Natural killer cell treated with Interleukin-12 subunit alpha and Interleukin-12 subunit beta and Interleukin-15 and Interleukin-18, amount 100 ng/mL, for 72 hours (primary cell): ENCODE measurements around the gene CAPN5. TPM values are rescaled to one million over a fixed set of nuclear protein-coding genes. Genes with fewer than 3 reads are reported as not detected.

ENCODE experiments used
- ATAC-seq, 2 donors: fragments of 150-1000 bp; cut with Tn5 transposase in 1 of 2; sonication (Bioruptor Pico), chemical (Tn5 transposase) in 1 of 2; 2 replicates each; pipeline ENCODE4 v1.10.0; 2021
- DNase-seq: peaks from one replicate; pipeline ENCODE4 v3.0.0; 2022; ENCODE audit warnings: low spot score
- H3K27ac Mint-ChIP-seq, 2 donors: 1 replicate in 1 of 2; 2 replicates in 1 of 2; pipeline ENCODE4 v1.8.0; 2022; ENCODE audit warnings: mixed read lengths in 2 of 2, mild to moderate bottlenecking in 1 of 2, moderate library complexity in 1 of 2
- H3K27me3 Mint-ChIP-seq, 2 donors: 1 replicate in 1 of 2; 2 replicates in 1 of 2; pipeline ENCODE4 v1.8.0; 2022; ENCODE audit warnings: mixed read lengths in 2 of 2
- H3K36me3 Mint-ChIP-seq: one replicate; pipeline ENCODE4 v1.8.0; 2022; ENCODE audit warnings: mixed read lengths
- H3K4me1 Mint-ChIP-seq, 2 donors: 1 replicate in 1 of 2; 2 replicates in 1 of 2; pipeline ENCODE4 v1.8.0; 2022; ENCODE audit warnings: low read depth in 2 of 2, mixed read lengths in 2 of 2, mild to moderate bottlenecking in 1 of 2
- H3K4me3 Mint-ChIP-seq: one replicate; pipeline ENCODE4 v1.8.0; 2022; ENCODE audit warnings: mixed read lengths
- H3K9me3 Mint-ChIP-seq: 2 replicates; pipeline ENCODE4 v1.8.0; 2022; ENCODE audit warnings: mixed read lengths
- total RNA-seq, 2 donors: library from RNA; stranded (reverse); gene quantifications; one replicate each; pipeline ENCODE4 v1.2.3, GENCODE V29; 2022

The CAPN5 gene
- total RNA-seq, 2 donors from 2014 or later, result 2.5 to 2.7 TPM

DNA sequence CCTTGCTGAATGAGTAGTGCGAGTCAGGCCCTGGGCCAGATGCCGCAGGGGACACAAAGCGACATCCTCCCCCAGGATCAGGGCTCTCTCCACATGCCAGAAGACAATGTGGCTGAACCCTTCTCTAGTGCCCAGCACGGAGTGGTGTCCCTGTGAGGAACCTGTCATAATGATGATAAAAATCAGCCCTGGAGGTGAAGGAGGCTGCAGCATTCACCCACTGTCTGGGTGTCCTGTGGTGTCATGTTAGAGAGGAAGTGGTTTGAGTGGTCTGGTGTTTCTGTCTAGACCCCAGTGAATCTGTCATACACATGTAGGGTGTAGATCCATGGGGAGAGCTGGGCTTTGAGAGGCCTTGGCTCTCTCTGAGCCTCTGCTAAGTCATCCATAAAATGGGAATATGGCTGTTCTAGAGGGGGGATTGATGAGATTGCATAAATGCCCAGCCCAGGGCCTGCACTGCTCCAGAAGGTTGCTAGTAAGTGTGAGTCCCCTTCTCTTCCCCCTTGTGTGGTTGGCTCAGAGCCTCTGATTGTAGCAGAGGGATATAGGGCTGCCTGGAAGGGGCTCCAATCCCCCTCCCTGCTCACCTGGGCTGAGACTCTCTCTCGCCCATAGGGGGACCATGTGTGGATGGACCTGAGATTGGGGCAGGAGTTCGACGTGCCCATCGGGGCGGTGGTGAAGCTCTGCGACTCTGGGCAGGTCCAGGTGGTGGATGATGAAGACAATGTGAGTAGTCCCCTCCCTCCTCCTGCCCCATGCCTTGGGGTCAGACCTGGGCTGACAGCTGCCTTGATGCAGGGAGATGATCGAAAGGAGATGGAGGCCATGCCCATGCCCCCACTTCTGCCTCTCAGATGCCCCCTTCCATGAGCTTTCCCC, 75.6 kb downstream of the CAPN5 start:
- Mint-ChIP-seq H3K4me1 (peaks cover 21 to 23% of the 10 kb centered on the region in 2 donors), H3K9me3 (no peaks in the 10 kb centered on the region), H3K27me3 (peaks cover 32 to 46% of the 10 kb centered on the region in 2 donors), H3K4me3 (peak overlapping the region; percentile 13), H3K27ac (peak overlapping the region in 1 of 2 donors; percentile 13), H3K36me3 (no peaks in the 10 kb centered on the region)
- no peak for DNase-seq
- ATAC-seq, result peak; percentile 82 to 91

- H3K27ac Mint-ChIP-seq, result peak overlapping the region in 1 of 2 donors; percentile 47
- ATAC-seq (no peak), DNase-seq (no peak)
- H3K4me3 Mint-ChIP-seq, result no peak overlapping the region
- no peaks in the 10 kb centered on the region for H3K9me3 Mint-ChIP-seq
- H3K4me1 Mint-ChIP-seq, result peaks cover 26 to 30% of the 10 kb centered on the region in 2 donors
- peaks cover 28 to 50% of the 10 kb centered on the region in 2 donors for H3K27me3 Mint-ChIP-seq
- no peaks in the 10 kb centered on the region for H3K36me3 Mint-ChIP-seq
These were observed 76.7 kb downstream of the CAPN5 start for GRCh38 chr11:77143405-77144020.

- Mint-ChIP-seq H3K27ac (no peak overlapping the region), H3K4me3 (no peak overlapping the region), H3K36me3 (no peaks in the 10 kb centered on the region), H3K9me3 (no peaks in the 10 kb centered on the region), H3K4me1 (peaks cover 26 to 30% of the 10 kb centered on the region in 2 donors), H3K27me3 (peaks cover 23 to 41% of the 10 kb centered on the region in 2 donors)
- DNase-seq, result no peak
- no peak for ATAC-seq
These were observed 77.6 kb downstream of the CAPN5 start for GRCh38 chr11:77144196-77144856.

DNA sequence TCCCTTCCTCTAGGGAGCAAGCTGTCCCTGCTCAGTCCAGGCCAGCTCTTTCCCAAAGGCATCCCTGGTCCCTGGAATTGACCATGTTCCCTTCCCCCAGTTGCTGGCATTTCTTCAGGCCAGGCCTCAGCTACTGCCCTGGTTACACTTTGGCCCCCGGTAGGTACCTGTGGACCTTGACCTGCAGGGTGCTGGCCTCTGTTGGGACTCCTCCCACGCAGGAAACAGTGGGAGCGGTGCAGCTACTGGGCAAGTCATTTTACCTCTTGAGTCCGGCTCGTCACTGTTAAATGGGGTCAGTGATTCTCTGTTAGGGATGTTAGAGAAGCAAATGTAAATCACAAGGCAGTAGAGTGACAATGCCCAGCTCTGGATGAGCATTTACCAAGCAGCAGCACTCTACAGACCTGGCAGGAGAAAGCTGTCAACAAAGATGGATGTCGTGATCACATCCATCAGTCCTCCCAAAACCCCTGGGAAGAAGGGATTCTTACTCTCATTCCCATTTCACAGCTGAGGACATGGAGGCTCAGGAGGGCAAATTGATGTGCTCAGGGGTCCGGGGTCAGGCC, 78.2 kb downstream of the CAPN5 start:
- Mint-ChIP-seq H3K27me3 (peaks cover 16 to 35% of the 10 kb centered on the region in 2 donors), H3K27ac (no peak overlapping the region), H3K9me3 (no peaks in the 10 kb centered on the region), H3K4me3 (no peak overlapping the region), H3K4me1 (peaks cover 26 to 30% of the 10 kb centered on the region in 2 donors), H3K36me3 (no peaks in the 10 kb centered on the region)
- DNase-seq (no peak), ATAC-seq (no peak)

GRCh38 chr11:77146261-77147035, 79.7 kb downstream of the CAPN5 start:
- Mint-ChIP-seq H3K27me3 (peaks cover 15 to 36% of the 10 kb centered on the region in 2 donors), H3K27ac (peak overlapping the region in 1 of 2 donors; percentile 40), H3K4me1 (peaks cover 27 to 30% of the 10 kb centered on the region in 2 donors), H3K4me3 (no peak overlapping the region), H3K9me3 (no peaks in the 10 kb centered on the region), H3K36me3 (no peaks in the 10 kb centered on the region)
- DNase-seq (no peak), ATAC-seq (no peak)

DNA sequence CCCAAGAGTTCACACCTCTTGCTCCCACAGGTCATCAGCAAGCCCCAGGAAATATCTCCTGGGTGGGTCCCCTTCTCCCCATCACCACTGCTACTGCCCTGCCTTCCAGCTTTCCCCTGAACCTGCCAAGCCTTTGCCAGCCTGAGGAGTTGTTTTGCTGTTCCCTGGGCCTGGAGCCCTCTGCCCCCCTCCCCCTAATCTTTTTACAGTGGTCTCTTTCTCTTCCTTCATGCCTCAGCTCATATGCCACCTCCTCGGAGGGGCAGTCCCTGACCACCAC, 80.2 kb downstream of the CAPN5 start:
- ATAC-seq (no peak), DNase-seq (no peak)
- no peak overlapping the region for H3K4me3 Mint-ChIP-seq
- peaks cover 28 to 29% of the 10 kb centered on the region in 2 donors for H3K4me1 Mint-ChIP-seq
- no peaks in the 10 kb centered on the region for H3K36me3 Mint-ChIP-seq
- no peaks in the 10 kb centered on the region for H3K9me3 Mint-ChIP-seq
- H3K27ac Mint-ChIP-seq, result peak overlapping the region in 1 of 2 donors; percentile 19
- H3K27me3 Mint-ChIP-seq, result peaks cover 10 to 30% of the 10 kb centered on the region in 2 donors

DNA sequence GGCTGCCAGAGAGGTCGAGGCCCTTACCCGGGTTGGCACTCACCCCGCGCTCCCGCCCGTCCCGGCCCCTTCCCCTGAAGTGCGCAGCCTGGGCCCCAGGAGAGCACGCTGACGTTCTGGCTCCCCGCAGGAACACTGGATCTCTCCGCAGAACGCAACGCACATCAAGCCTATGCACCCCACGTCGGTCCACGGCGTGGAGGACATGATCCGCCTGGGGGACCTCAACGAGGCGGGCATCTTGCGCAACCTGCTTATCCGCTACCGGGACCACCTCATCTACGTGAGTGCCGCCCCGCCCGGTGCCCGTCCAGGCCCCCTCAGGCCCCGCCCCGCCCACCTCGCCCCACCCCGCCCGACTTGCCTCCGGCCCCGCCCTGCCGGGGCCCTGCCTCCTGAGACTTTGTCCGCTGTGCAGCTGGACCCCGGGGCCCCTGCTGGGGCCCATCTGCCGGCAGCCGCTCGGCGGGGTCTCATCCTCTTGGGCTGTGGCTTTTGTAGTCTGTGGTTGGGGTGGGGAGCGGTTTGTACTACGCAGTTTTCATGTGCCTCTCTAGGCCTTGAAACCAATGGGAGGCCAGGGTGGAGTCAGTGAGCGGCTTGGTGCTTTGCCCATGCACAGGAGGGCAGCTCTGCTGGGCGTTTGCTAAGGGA, 81.0 kb downstream of the CAPN5 start:
- ATAC-seq (peak; percentile 29 to 59), DNase-seq (no peak)
- Mint-ChIP-seq H3K27me3 (peaks cover 7 to 31% of the 10 kb centered on the region in 2 donors), H3K9me3 (no peaks in the 10 kb centered on the region), H3K4me1 (peaks cover 29 to 30% of the 10 kb centered on the region in 2 donors), H3K4me3 (peak overlapping the region; percentile 55), H3K27ac (peak overlapping the region in 1 of 2 donors; percentile 19), H3K36me3 (no peaks in the 10 kb centered on the region)

GRCh38 chr11:77148963-77149715, 82.4 kb downstream of the CAPN5 start:
- H3K27me3 Mint-ChIP-seq, result peaks cover 0 to 28% of the 10 kb centered on the region in 2 donors
- DNase-seq (no peak), ATAC-seq (no peak)
- H3K36me3 Mint-ChIP-seq, result no peaks in the 10 kb centered on the region
- peaks cover 33 to 38% of the 10 kb centered on the region in 2 donors for H3K4me1 Mint-ChIP-seq
- no peak overlapping the region for H3K4me3 Mint-ChIP-seq
- no peak overlapping the region for H3K27ac Mint-ChIP-seq
- H3K9me3 Mint-ChIP-seq, result no peaks in the 10 kb centered on the region

GRCh38 chr11:77149716-77150392, 83.1 kb downstream of the CAPN5 start:
- DNase-seq, result no peak
- no peak for ATAC-seq
- Mint-ChIP-seq H3K36me3 (no peaks in the 10 kb centered on the region), H3K27me3 (peaks cover 0 to 28% of the 10 kb centered on the region in 2 donors), H3K4me3 (no peak overlapping the region), H3K4me1 (peaks cover 36 to 41% of the 10 kb centered on the region in 2 donors), H3K27ac (no peak overlapping the region), H3K9me3 (no peaks in the 10 kb centered on the region)

DNA sequence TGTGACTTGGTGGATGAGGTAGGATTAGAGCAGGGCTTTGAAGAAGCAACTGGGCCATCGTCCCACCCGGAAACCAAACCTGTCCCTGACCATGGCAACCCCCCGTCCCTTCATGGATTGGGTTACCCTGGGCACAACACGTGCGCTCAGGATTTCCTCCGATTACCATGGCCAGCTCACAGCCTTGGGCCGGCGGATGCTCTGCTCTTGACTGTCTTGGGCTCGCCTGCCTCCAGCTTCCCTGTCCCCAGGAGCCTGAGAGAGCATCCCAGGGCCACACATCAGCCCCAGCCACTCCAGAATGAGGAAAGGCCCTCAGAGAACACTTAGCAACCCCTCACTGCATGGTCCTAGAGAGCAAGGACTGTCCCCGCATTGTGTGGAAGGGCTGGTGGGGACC, 84.1 kb downstream of the CAPN5 start:
- no peak for ATAC-seq
- Mint-ChIP-seq H3K27me3 (peaks cover 0 to 24% of the 10 kb centered on the region in 2 donors), H3K4me1 (peaks cover 41 to 49% of the 10 kb centered on the region in 2 donors), H3K27ac (no peak overlapping the region), H3K36me3 (no peaks in the 10 kb centered on the region), H3K4me3 (no peak overlapping the region), H3K9me3 (no peaks in the 10 kb centered on the region)
- DNase-seq, result no peak

- ATAC-seq (peak; percentile 74 to 79), DNase-seq (peak; percentile 74)
- peak overlapping the region; percentile 39 to 67 for H3K27ac Mint-ChIP-seq
- peaks cover 0 to 20% of the 10 kb centered on the region in 2 donors for H3K27me3 Mint-ChIP-seq
- H3K9me3 Mint-ChIP-seq, result no peaks in the 10 kb centered on the region
- no peaks in the 10 kb centered on the region for H3K36me3 Mint-ChIP-seq
- peak overlapping the region; percentile 73 for H3K4me3 Mint-ChIP-seq
- H3K4me1 Mint-ChIP-seq, result peaks cover 41 to 48% of the 10 kb centered on the region in 2 donors
These were observed 85.2 kb downstream of the CAPN5 start for GRCh38 chr11:77151804-77152509.
